HepG2 (cell line): Measurements from ENCODE around the gene KLF16. TPM values are rescaled to one million over a fixed set of nuclear protein-coding genes. Genes with fewer than 3 reads are reported as not detected.

ENCODE experiments used
- GMEB1 ChIP-seq: sonication (generic); formaldehyde crosslinking; IDR thresholded peaks from 2 replicates; pipeline ENCODE4 v1.5.1; 2020; ENCODE audit warnings: missing genetic modification reagents, mild to moderate bottlenecking, borderline replicate concordance
- GPN1 ChIP-seq: sonication (generic); formaldehyde crosslinking; IDR thresholded peaks from 2 replicates; pipeline ENCODE4 v1.5.1; 2020; ENCODE audit warnings: missing genetic modification reagents, borderline replicate concordance
- HDAC1 ChIP-seq: sonication (generic); formaldehyde crosslinking; IDR thresholded peaks from 2 replicates; pipeline ENCODE4 v1.5.1; 2020; ENCODE audit warnings: mild to moderate bottlenecking, missing genetic modification reagents
- HNRNPL ChIP-seq: fragments of 200-400 bp; formaldehyde crosslinking; IDR thresholded peaks from 2 replicates; pipeline ENCODE4 v1.6.1; 2017; ENCODE audit warnings: mild to moderate bottlenecking, low read depth, low read length
- KLF6 ChIP-seq: IDR thresholded peaks from 2 replicates; pipeline ENCODE4 v1.8.0; 2016; ENCODE audit warnings: missing biosample characterization, missing genetic modification reagents
- MEIS1 ChIP-seq: sonication (generic); formaldehyde crosslinking; IDR thresholded peaks from 2 replicates; pipeline ENCODE4 v1.9.0; 2021; ENCODE audit warnings: mild to moderate bottlenecking, missing genetic modification reagents, moderate library complexity, borderline replicate concordance
- POLR2A ChIP-seq, 2 experiments: IDR thresholded peaks; 2 replicates each; pipeline ENCODE4 v1.6.1; 2011; ENCODE audit warnings: low read depth in 2 of 2, low read length in 2 of 2, mild to moderate bottlenecking in 1 of 2, moderate library complexity in 1 of 2; ENCODE audit not compliant: insufficient read depth in 1 of 2
- RXRB ChIP-seq: IDR thresholded peaks from 2 replicates; pipeline ENCODE4 v1.6.1; 2016; ENCODE audit warnings: borderline replicate concordance, missing genetic modification reagents, missing compliant biosample characterization
- TRIM24 ChIP-seq: sonication (generic); formaldehyde crosslinking; IDR thresholded peaks from 2 replicates; pipeline ENCODE4 v1.8.0; 2022; ENCODE audit warnings: mild to moderate bottlenecking, missing genetic modification reagents
- ZBTB4 ChIP-seq: sonication (generic); formaldehyde crosslinking; IDR thresholded peaks from 2 replicates; pipeline ENCODE4 v1.4.0; 2020; ENCODE audit warnings: missing genetic modification reagents, mild to moderate bottlenecking, borderline replicate concordance
- ZMYM4 ChIP-seq: sonication (generic); formaldehyde crosslinking; IDR thresholded peaks from 2 replicates; pipeline ENCODE4 v1.8.1; 2023; ENCODE audit warnings: mild to moderate bottlenecking, missing genetic modification reagents
- ZNF225 ChIP-seq: sonication (generic); formaldehyde crosslinking; IDR thresholded peaks from 2 replicates; pipeline ENCODE4 v1.4.0; 2020; ENCODE audit warnings: mild to moderate bottlenecking, missing genetic modification reagents
- ZNF337 ChIP-seq: sonication (generic); formaldehyde crosslinking; IDR thresholded peaks from 2 replicates; pipeline ENCODE4 v1.5.1; 2020; ENCODE audit warnings: missing genetic modification reagents, low read depth, mild to moderate bottlenecking, borderline replicate concordance
- ZNF776 ChIP-seq: sonication (generic); formaldehyde crosslinking; IDR thresholded peaks from 2 replicates; pipeline ENCODE4 v1.4.0; 2020; ENCODE audit warnings: mild to moderate bottlenecking, missing genetic modification reagents
- ZNF777 ChIP-seq: sonication (generic); formaldehyde crosslinking; IDR thresholded peaks from 2 replicates; pipeline ENCODE4 v1.4.0; 2020; ENCODE audit warnings: missing genetic modification reagents
- ZNF782 ChIP-seq: sonication (generic); formaldehyde crosslinking; IDR thresholded peaks from 2 replicates; pipeline ENCODE4 v1.4.0; 2020; ENCODE audit warnings: missing genetic modification reagents, mild to moderate bottlenecking, borderline replicate concordance
- polyA plus RNA-seq, 8 experiments: library from polyadenylated mRNA; depleted of rRNA in 3 of 8; stranded (reverse) in 7 of 8; unstranded in 1 of 8; fragments of >200 nt; fragmentation: Illumina TruSeq in 4 of 8; extraction: Trizol in 4 of 8; gene quantifications; 2 replicates each; pipeline versions ENCODE4 v1.2.1 to v1.2.3, GENCODE V29; 2011 to 2016; ENCODE audit warnings: low read depth in 4 of 8, missing spikeins in 1 of 8, mixed read lengths in 1 of 8; ENCODE audit not compliant: insufficient read depth in 1 of 8
- total RNA-seq, 5 experiments: library from RNA; depleted of rRNA; stranded (reverse); fragments of >200 nt; fragmentation: Illumina TruSeq; extraction: Trizol; gene quantifications; 2 replicates each; pipeline ENCODE4 v1.2.3, GENCODE V29; 2016; ENCODE audit warnings: low read depth in 1 of 5
- TF ChIP-seq, protein P1 (sequence below), 2 experiments: sonication (generic) in 1 of 2; formaldehyde crosslinking in 1 of 2; IDR thresholded peaks; 2 replicates each; pipeline versions ENCODE4 v1.5.1 to v1.6.1; 2011 to 2020; ENCODE audit warnings: borderline replicate concordance in 1 of 2, low read depth in 1 of 2, low read length in 1 of 2, mild to moderate bottlenecking in 1 of 2, missing genetic modification reagents in 1 of 2, moderate library complexity in 1 of 2
- TF ChIP-seq, protein P2 (sequence below): sonication (generic); formaldehyde crosslinking; IDR thresholded peaks from 2 replicates; pipeline ENCODE4 v1.4.0; 2020; ENCODE audit warnings: missing genetic modification reagents

The KLF16 gene
- total and polyA plus RNA-seq, 2 of the 13 experiments (the other 11 are each of a cell fraction or from before 2014, with no cell fraction given) = 3.5 to 6.7 TPM

GRCh38 chr19:1907563-1908363 lies 44.4 kb upstream of the KLF16 start (continued):
- TF ChIP-seq TRIM24 (CRISPR knock-in tag) (no peak), ZNF337 (CRISPR knock-in tag) (0 out of 2 replicates have a peak, but pooled peaks have one; percentile 26), ZMYM4 (CRISPR knock-in tag) (peak; percentile 50; the same call in 1 of the 2 replicates), GMEB1 (CRISPR knock-in tag) (0 out of 2 replicates have a peak, but pooled peaks have one; percentile 49), POLR2A (IDR thresholded peaks at IDR 0.05; ENCODE audit: insufficient read depth in 1 of 2, low read depth in 2 of 2, low read length in 2 of 2) (peak in 1 of 2 experiments; percentile 41; a peak in 3 of 4 replicates), KLF6 (no peak), RXRB (CRISPR knock-in tag) (peak; percentile 11; the same call in 1 of the 2 replicates), HNRNPL (peak; percentile 74; the same call in 1 of the 2 replicates), HDAC1 (peak; percentile 28; the same call in 1 of the 2 replicates), MEIS1 (CRISPR knock-in tag) (peak; percentile 76; the same call in 1 of the 2 replicates), ZNF777 (CRISPR knock-in tag) (peak; percentile 49; the same call in 1 of the 2 replicates), GPN1 (CRISPR knock-in tag) (0 out of 2 replicates have a peak, but pooled peaks have one; percentile 33), ZNF776 (CRISPR knock-in tag) (0 out of 2 replicates have a peak, but pooled peaks have one; percentile 52), ZNF225 (CRISPR knock-in tag) (0 out of 2 replicates have a peak, but pooled peaks have one; percentile 15), ZNF782 (CRISPR knock-in tag) (peak; percentile 85; the same call in 1 of the 2 replicates), ZBTB4 (CRISPR knock-in tag) (peak; percentile 79; the same call in 1 of the 2 replicates)
- TF ChIP-seq, protein P1, sequence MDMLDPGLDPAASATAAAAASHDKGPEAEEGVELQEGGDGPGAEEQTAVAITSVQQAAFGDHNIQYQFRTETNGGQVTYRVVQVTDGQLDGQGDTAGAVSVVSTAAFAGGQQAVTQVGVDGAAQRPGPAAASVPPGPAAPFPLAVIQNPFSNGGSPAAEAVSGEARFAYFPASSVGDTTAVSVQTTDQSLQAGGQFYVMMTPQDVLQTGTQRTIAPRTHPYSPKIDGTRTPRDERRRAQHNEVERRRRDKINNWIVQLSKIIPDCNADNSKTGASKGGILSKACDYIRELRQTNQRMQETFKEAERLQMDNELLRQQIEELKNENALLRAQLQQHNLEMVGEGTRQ (IDR thresholded peaks at IDR 0.05; ENCODE audit: low read depth, low read length) = no peak
- TF ChIP-seq, protein P1 (CRISPR knock-in tag; IDR thresholded peaks at IDR 0.05; ENCODE audit: borderline replicate concordance) = peak; percentile 58; the same call in 1 of the 2 replicates
- TF ChIP-seq, protein P2, sequence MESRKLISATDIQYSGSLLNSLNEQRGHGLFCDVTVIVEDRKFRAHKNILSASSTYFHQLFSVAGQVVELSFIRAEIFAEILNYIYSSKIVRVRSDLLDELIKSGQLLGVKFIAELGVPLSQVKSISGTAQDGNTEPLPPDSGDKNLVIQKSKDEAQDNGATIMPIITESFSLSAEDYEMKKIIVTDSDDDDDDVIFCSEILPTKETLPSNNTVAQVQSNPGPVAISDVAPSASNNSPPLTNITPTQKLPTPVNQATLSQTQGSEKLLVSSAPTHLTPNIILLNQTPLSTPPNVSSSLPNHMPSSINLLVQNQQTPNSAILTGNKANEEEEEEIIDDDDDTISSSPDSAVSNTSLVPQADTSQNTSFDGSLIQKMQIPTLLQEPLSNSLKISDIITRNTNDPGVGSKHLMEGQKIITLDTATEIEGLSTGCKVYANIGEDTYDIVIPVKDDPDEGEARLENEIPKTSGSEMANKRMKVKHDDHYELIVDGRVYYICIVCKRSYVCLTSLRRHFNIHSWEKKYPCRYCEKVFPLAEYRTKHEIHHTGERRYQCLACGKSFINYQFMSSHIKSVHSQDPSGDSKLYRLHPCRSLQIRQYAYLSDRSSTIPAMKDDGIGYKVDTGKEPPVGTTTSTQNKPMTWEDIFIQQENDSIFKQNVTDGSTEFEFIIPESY (CRISPR knock-in tag) = peak; percentile 57
